Measurements from ENCODE around the gene LLGL1.

Gene LLGL1

GRCh38 chr17:18270046-18270931 is 44.9 kb downstream of the LLGL1 start:
- no peak for DNase-seq (ENCODE audit: low spot score)

- no peak for DNase-seq (ENCODE audit: low spot score)
Observed at GRCh38 chr17:18277076-18277475, 51.6 kb downstream of the LLGL1 start.

GRCh38 chr17:18278867-18279266 is 53.4 kb downstream of the LLGL1 start:
- DNase-seq (ENCODE audit: low spot score): no peak

- no peak for DNase-seq (ENCODE audit: low spot score)
Observed at GRCh38 chr17:18280249-18280648, 54.8 kb downstream of the LLGL1 start.

GRCh38 chr17:18280766-18281371 is 55.4 kb downstream of the LLGL1 start:
- no peak for DNase-seq (ENCODE audit: low spot score)

- DNase-seq (ENCODE audit: low spot score): no peak
Observed at GRCh38 chr17:18281788-18282187, 56.4 kb downstream of the LLGL1 start.

- DNase-seq (ENCODE audit: low spot score): no peak
Observed at GRCh38 chr17:18285296-18285695, 59.9 kb downstream of the LLGL1 start.

GRCh38 chr17:18291718-18292540 is 66.5 kb downstream of the LLGL1 start:
- DNase-seq (ENCODE audit: low spot score): no peak

Data from putamen (tissue), 1 donor.